ENCODE data around the gene JUND. TPM values are rescaled to one million over a fixed set of nuclear protein-coding genes. Genes with fewer than 3 reads are reported as not detected.
A peak's percentile ranks its signal among the peaks of the same experiment; 100 is the strongest.

Gene JUND
- total RNA-seq, 4 donors from 2014 or later, result 629 to 753 (median 680) TPM

GRCh38 chr19:18254546-18255503 lies 26.6 kb downstream of the JUND start:
- TF ChIP-seq CTCF (IDR thresholded peaks at IDR 0.05) (peak in 4 of 6 experiments; percentile 36 to 70 (median 60)), POLR2A (IDR thresholded peaks at IDR 0.05) (no peak)
- peaks cover 0 to 17% (median 3%) of the 10 kb centered on the region in 4 donors for H3K4me1 ChIP-seq
- H3K4me3 ChIP-seq, result peak overlapping the region in 2 of 4 donors; percentile 24 to 40
- peak; percentile 60 to 76 (median 75) for DNase-seq
- H3K27ac ChIP-seq, result peak overlapping the region in 3 of 4 donors; percentile 58 to 81 (median 76)
- H3K27me3 ChIP-seq, result no peaks in the 10 kb centered on the region
- no peaks in the 10 kb centered on the region for H3K9me3 ChIP-seq
- no peaks in the 10 kb centered on the region for H3K36me3 ChIP-seq

- Histone ChIP-seq H3K4me3 (peak overlapping the region in 1 of 4 donors; percentile 19), H3K4me1 (peaks cover 0 to 17% (median 3%) of the 10 kb centered on the region in 4 donors), H3K27me3 (no peaks in the 10 kb centered on the region), H3K9me3 (no peaks in the 10 kb centered on the region), H3K27ac (peak overlapping the region in 3 of 4 donors; percentile 58 to 81 (median 76)), H3K36me3 (no peaks in the 10 kb centered on the region)
- peak in 1 of 2 donors; percentile 58 for TF ChIP-seq POLR2A (IDR thresholded peaks at IDR 0.05)
- no peak for TF ChIP-seq CTCF (IDR thresholded peaks at IDR 0.05)
- DNase-seq, result peak in 2 of 3 donors; percentile 72 to 83
These were observed 27.7 kb downstream of the JUND start for GRCh38 chr19:18253716-18254115.

- H3K4me3 ChIP-seq, result no peak overlapping the region
- no peaks in the 10 kb centered on the region for H3K27me3 ChIP-seq
- H3K36me3 ChIP-seq, result no peaks in the 10 kb centered on the region
- DNase-seq, result no peak
- peaks cover 0 to 17% (median 3%) of the 10 kb centered on the region in 4 donors for H3K4me1 ChIP-seq
- no peaks in the 10 kb centered on the region for H3K9me3 ChIP-seq
- TF ChIP-seq CTCF (IDR thresholded peaks at IDR 0.05) (no peak), POLR2A (IDR thresholded peaks at IDR 0.05) (no peak)
- peak overlapping the region in 2 of 4 donors; percentile 76 to 81 for H3K27ac ChIP-seq
These were observed 28.3 kb downstream of the JUND start for GRCh38 chr19:18253130-18253529.

- TF ChIP-seq POLR2A (IDR thresholded peaks at IDR 0.05), result no peak
- TF ChIP-seq CTCF (IDR thresholded peaks at IDR 0.05), result no peak
- H3K9me3 ChIP-seq, result no peaks in the 10 kb centered on the region
- peaks cover 0 to 17% (median 3%) of the 10 kb centered on the region in 4 donors for H3K4me1 ChIP-seq
- no peaks in the 10 kb centered on the region for H3K36me3 ChIP-seq
- no peak for DNase-seq
- H3K4me3 ChIP-seq, result no peak overlapping the region
- no peaks in the 10 kb centered on the region for H3K27me3 ChIP-seq
- no peak overlapping the region for H3K27ac ChIP-seq
These were observed 29.1 kb downstream of the JUND start for GRCh38 chr19:18252370-18252717.

- peak; percentile 71 to 92 (median 82) for DNase-seq
- TF ChIP-seq POLR2A (IDR thresholded peaks at IDR 0.05) (no peak), CTCF (IDR thresholded peaks at IDR 0.05) (peak; percentile 94 to 98 (median 96))
- no peak overlapping the region for H3K4me3 ChIP-seq
These were observed 29.6 kb downstream of the JUND start for GRCh38 chr19:18251587-18252369.

More at GRCh38 chr19:18251587-18252369, 29.6 kb downstream of the JUND start:
- Histone ChIP-seq H3K9me3 (no peaks in the 10 kb centered on the region), H3K27ac (no peak overlapping the region), H3K4me1 (peaks cover 0 to 17% (median 3%) of the 10 kb centered on the region in 4 donors), H3K36me3 (no peaks in the 10 kb centered on the region), H3K27me3 (no peaks in the 10 kb centered on the region)

Data from Peyer's patch (tissue), 4 donors.